ENCODE data around the gene PYGL.

DNA sequence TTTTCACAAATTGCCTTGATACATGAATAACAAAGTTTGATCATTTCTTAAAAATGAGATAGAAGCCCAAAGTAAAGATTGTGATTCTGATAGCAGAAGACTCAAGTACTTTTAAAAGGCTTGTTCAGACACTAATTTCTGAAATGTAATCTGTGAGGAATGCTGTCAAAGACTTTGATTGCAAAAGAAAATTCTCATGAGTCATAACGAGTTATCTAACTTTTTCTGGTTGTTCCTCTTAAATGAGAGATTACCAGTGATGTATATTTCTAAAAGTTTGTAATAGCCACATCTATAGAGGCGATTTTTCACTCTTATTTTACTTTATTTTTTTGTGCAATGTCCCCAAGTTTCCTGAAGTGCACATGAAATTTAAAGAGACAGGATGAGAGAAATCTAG lies 7.0 kb downstream of the PYGL start:
- TF ChIP-seq CTCF (conservative IDR thresholded peaks at IDR 0.05; ENCODE audit: low read depth in 2 of 2) (no peak), EZH2 (IDR thresholded peaks at IDR 0.05; ENCODE audit: low read depth, unreplicated experiment) (no peak), EZH2phosphoT487 (IDR thresholded peaks at IDR 0.05; ENCODE audit: unreplicated experiment) (no peak), POLR2AphosphoS5 (IDR thresholded peaks at IDR 0.05; ENCODE audit: low read depth) (no peak), CREB1 (CRISPR knock-in tag; IDR thresholded peaks at IDR 0.05; ENCODE audit: low read depth) (no peak)

All from GM23338 (cell line).